ENCODE measurements around the gene PPP1CA. TPM values are rescaled to one million over a fixed set of nuclear protein-coding genes. Genes with fewer than 3 reads are reported as not detected.

PPP1CA gene
- total and polyA plus RNA-seq, 3 experiments from 2014 or later, result 338 to 564 (median 357) TPM

DNA sequence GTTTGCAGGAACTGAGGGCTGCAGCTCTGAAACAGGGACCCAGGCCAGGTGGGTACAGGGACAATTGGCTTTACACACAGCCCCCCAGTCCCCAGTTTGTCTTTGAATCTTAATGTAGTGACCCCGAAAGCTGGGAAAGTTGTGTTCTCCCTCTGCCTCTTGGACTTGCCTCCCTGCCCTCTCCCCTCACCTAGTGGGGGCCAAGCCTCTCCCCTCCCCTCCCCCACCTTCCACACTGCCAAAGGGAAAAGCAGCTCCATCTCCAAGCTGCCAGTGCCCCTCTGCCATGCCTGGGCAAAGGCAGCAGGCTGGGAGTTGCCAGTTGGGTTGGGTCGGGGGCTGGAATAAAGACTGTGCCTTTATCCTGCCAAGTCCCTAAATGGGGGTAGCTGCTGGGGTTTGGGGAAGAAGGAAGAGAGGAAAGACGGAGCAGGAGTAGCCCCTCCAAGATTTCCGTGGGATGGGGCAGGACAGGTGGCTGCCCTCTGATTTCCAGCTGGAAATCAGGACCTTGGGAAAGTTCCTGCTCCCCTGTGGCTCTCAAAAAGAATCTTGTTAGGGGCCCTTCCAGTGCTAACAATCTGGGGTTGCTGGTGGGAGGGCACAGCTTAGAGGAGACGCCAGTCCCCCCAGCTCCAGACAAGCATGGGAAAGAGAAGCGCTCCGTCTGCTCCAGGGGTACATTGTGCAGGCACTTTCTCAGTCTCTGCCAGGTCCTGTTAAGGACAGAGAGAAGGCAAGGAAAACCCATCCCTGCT lies 25.4 kb downstream of the PPP1CA start:
- no peak overlapping the region for H3K4me3 ChIP-seq (ENCODE audit: low read length)
- H3K4me1 ChIP-seq (ENCODE audit: insufficient read depth, low read length), result peaks cover 29% of the 10 kb centered on the region
- H3K9me3 ChIP-seq (ENCODE audit: low read length), result no peaks in the 10 kb centered on the region
- Mint-ChIP-seq H3K36me3 (peaks cover 0 to 5% (median 0%) of the 10 kb centered on the region in 3 donors), H3K4me1 (peaks cover 24 to 52% (median 25%) of the 10 kb centered on the region in 3 donors), H3K4me3 (peak overlapping the region in 6 of 7 donors; percentile 12 to 65 (median 23)), H3K27ac (peak overlapping the region in 6 of 8 donors; percentile 29 to 86 (median 64)), H3K27me3 (peaks cover 0 to 2% of the 10 kb centered on the region in 2 donors), H3K9me3 (peaks cover 0 to 4% (median 0%) of the 10 kb centered on the region in 5 donors)
- H3K36me3 ChIP-seq (ENCODE audit: insufficient read depth, low read length), result no peaks in the 10 kb centered on the region
- H3K27ac ChIP-seq (ENCODE audit: low read depth, low read length), result no peak overlapping the region
- POLR2A ChIA-PET, result interaction anchor here (0.6 to 4.3 kb wide), 4 partner anchors 14 to 26 kb away, joined by 3 to 51 read pairs (median 10); partner anchors contain the start of gene POLD4
- H3K27me3 ChIP-seq (ENCODE audit: insufficient read depth, low read length, poor library complexity, severe bottlenecking), result peaks cover 3% of the 10 kb centered on the region
- CTCF ChIA-PET, result interaction anchor here (0.9 to 25.1 kb wide), 6 partner anchors 8 to 114 kb away, joined by 3 to 860 read pairs (median 8); partner anchors contain the start of gene POLD4
- DNase-seq, result no peak

DNA sequence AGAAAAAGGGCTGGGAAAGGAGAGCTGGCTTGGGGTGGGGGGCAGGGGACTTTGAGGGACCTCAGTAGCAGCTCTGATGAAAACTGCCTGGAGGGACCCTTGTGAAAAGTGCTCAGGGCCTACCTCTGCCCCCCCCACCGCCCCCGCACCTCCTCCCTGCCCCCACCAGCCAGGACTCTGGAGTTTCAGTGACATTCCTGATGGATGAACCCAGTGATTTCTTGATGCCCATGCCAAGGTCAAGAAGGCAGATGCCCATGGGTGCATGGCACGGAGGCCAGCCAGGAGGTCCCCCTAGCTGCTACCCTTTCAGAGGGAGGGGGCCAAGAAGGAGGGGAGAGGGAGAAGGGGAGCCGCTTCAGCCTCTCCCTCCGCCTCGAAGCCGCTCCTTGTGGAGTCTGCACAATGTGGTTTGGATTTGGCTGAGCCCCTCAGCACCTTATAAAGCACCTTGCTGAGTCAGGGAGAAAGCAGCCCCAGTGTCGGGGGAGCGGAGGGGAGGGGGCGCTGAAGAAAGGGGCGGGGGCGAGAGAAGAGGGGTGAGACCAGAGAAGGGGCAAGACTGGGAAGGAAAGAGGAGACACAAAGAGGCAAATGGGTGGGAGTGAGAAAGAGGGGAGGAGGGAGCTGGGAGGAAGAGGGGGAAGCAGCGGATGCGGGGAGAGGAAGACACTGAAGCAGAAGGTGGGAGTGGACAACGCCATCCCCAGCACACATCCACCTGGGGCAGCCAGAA lies 26.2 kb downstream of the PPP1CA start:
- H3K27me3 ChIP-seq (ENCODE audit: insufficient read depth, low read length, poor library complexity, severe bottlenecking), result peaks cover 3% of the 10 kb centered on the region
- no peak for DNase-seq
- no peak overlapping the region for H3K27ac ChIP-seq (ENCODE audit: low read depth, low read length)
- Mint-ChIP-seq H3K27me3 (peaks cover 0 to 5% of the 10 kb centered on the region in 2 donors), H3K27ac (peak overlapping the region in 5 of 8 donors; percentile 59 to 98 (median 83)), H3K4me3 (peak overlapping the region in 6 of 7 donors; percentile 12 to 65 (median 26)), H3K36me3 (peaks cover 0 to 5% (median 0%) of the 10 kb centered on the region in 3 donors), H3K9me3 (peaks cover 0 to 4% (median 0%) of the 10 kb centered on the region in 5 donors), H3K4me1 (peaks cover 27 to 54% (median 31%) of the 10 kb centered on the region in 3 donors)
- H3K4me3 ChIP-seq (ENCODE audit: low read length), result no peak overlapping the region
- POLR2A ChIA-PET, result interaction anchor here (1.3 to 4.3 kb wide), 2 partner anchors 13 to 23 kb away, joined by 3 to 51 read pairs; partner anchors contain the start of gene POLD4
- no peaks in the 10 kb centered on the region for H3K9me3 ChIP-seq (ENCODE audit: low read length)
- CTCF ChIA-PET, result interaction anchor here (0.9 to 25.1 kb wide), 5 partner anchors 8 to 108 kb away, joined by 3 to 860 read pairs (median 12); partner anchors contain the start of gene POLD4
- H3K4me1 ChIP-seq (ENCODE audit: insufficient read depth, low read length), result peaks cover 36% of the 10 kb centered on the region
- H3K36me3 ChIP-seq (ENCODE audit: insufficient read depth, low read length), result no peaks in the 10 kb centered on the region

DNA sequence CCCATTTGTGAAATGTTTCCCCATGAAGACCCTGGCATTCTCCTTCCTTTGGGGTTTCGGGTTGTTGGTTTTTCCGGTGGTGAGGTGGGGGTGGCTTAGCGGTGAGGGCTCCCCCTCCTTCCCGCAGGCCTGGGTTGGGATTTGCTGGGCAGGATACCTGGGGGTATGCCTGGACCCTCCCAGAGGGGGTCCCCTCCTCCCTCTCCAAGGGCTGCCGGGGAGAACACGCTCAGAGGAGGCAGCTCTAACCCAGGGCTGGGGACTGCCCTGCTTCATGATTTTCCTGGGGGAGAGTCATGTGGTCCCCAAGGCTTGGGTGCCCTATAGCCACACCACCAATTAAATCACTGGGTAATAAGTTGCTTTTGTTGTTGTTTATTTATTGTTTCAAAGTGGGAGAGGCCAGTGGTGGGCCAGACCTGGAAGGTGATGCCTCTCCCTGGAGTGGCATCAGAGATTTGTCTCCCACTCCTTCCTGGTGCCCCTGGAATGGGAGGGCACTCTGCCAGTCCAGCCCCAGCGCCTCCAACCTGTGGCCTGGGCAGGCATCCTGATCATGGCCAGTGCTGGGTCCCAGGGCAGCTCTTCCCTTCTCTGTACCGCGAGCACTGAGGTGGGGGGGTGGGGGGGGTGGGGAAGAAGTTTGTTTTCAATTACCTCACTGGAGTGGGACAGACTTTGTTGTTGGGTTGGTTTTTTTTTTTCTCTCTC lies 26.9 kb downstream of the PPP1CA start:
- H3K4me3 ChIP-seq (ENCODE audit: low read length), result no peak overlapping the region
- H3K9me3 ChIP-seq (ENCODE audit: low read length), result no peaks in the 10 kb centered on the region
- Mint-ChIP-seq H3K9me3 (peaks cover 0 to 4% (median 0%) of the 10 kb centered on the region in 5 donors), H3K4me1 (peaks cover 32 to 62% (median 39%) of the 10 kb centered on the region in 3 donors), H3K27ac (peak overlapping the region; percentile 34 to 98 (median 88)), H3K27me3 (peaks cover 0 to 5% of the 10 kb centered on the region in 2 donors), H3K4me3 (peak overlapping the region; percentile 78 to 98 (median 85)), H3K36me3 (peaks cover 0 to 5% (median 0%) of the 10 kb centered on the region in 3 donors)
- CTCF ChIA-PET, result interaction anchor here (1.5 to 25.1 kb wide), 3 partner anchors 9 to 28 kb away, joined by 4 to 860 read pairs (median 113); partner anchors contain the start of gene POLD4
- H3K27me3 ChIP-seq (ENCODE audit: insufficient read depth, low read length, poor library complexity, severe bottlenecking), result peaks cover 3% of the 10 kb centered on the region
- H3K27ac ChIP-seq (ENCODE audit: low read depth, low read length), result peak overlapping the region; percentile 79
- peaks cover 41% of the 10 kb centered on the region for H3K4me1 ChIP-seq (ENCODE audit: insufficient read depth, low read length)
- no peaks in the 10 kb centered on the region for H3K36me3 ChIP-seq (ENCODE audit: insufficient read depth, low read length)
- no peak for DNase-seq
- POLR2A ChIA-PET, result interaction anchor here (0.7 to 4.3 kb wide), 3 partner anchors 12 to 57 kb away, joined by 4 to 51 read pairs (median 7); partner anchors contain the start of gene POLD4

DNA sequence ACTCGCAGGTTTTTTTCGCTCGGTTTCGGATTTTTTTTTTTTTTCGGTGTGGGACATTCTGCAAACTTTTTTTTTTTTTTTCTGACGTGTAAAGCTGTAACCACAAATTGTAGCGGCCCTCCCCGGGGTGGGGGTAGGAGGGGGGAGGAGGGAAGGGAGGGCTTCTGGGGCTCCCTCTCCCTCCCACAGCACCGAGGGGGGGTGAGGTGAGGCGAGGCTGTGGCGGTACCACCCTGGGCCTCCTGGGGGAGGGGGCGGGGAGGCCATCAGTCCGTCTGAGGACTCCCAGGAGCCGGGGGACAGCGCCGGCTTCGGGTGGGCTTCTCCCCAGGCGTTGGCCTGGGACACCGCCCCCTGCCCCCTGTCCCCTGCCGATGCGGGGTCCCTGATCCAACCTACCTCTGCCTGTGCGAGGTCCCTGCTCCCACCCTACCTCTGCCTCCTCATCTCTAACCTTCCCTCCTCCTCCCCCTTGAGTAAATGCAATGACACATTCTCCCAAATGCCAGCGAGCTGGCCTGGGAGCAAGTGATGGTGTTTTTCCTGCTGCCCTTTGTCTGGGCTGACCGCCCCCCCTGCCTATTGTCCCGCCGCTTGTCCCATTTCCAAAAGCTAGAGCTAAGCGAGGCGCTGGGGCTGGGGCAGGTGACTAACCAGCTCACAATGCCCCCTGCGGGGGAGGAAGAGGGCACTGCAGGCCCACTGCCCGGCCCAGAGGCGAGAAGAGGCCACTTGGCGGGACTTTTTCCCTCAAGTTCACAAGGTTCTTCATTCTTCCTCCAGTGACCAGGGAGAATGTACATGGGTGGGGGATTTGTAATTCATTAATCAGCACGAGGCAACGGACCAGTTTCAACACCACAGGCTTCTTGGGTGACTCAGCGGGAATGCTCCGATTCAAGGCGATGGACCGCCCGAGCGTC lies 27.7 kb downstream of the PPP1CA start:
- peak overlapping the region; percentile 91 to 98 (median 96) for H3K27ac Mint-ChIP-seq
- H3K27me3 ChIP-seq (ENCODE audit: insufficient read depth, low read length, poor library complexity, severe bottlenecking), result peaks cover 3% of the 10 kb centered on the region
- peaks cover 0 to 5% of the 10 kb centered on the region in 2 donors for H3K27me3 Mint-ChIP-seq
- peaks cover 0 to 4% (median 0%) of the 10 kb centered on the region in 5 donors for H3K9me3 Mint-ChIP-seq
- H3K4me3 ChIP-seq (ENCODE audit: low read length), result peak overlapping the region; percentile 53
- peaks cover 40 to 70% (median 47%) of the 10 kb centered on the region in 3 donors for H3K4me1 Mint-ChIP-seq
- H3K9me3 ChIP-seq (ENCODE audit: low read length), result no peaks in the 10 kb centered on the region
- H3K36me3 ChIP-seq (ENCODE audit: insufficient read depth, low read length), result no peaks in the 10 kb centered on the region
- DNase-seq, result peak; percentile 71 to 96 (median 85)
- ChIA-PET CTCF (interaction anchor here (0.6 to 25.1 kb wide), 5 partner anchors 10 to 64 kb away, joined by 3 to 860 read pairs (median 4); partner anchors contain the start of genes POLD4, PPP1CA and PTPRCAP), POLR2A (interaction anchor here (0.6 to 4.3 kb wide), 16 partner anchors 9 to 935 kb away, joined by 3 to 51 read pairs (median 5); partner anchors contain the start of genes KDM2A, POLD4, PPP1CA and RPS6KB2)
- H3K27ac ChIP-seq (ENCODE audit: low read depth, low read length), result peak overlapping the region; percentile 79
- peaks cover 49% of the 10 kb centered on the region for H3K4me1 ChIP-seq (ENCODE audit: insufficient read depth, low read length)
- H3K36me3 Mint-ChIP-seq, result peaks cover 0 to 5% (median 0%) of the 10 kb centered on the region in 3 donors
- H3K4me3 Mint-ChIP-seq, result peak overlapping the region; percentile 91 to 99 (median 97)

DNA sequence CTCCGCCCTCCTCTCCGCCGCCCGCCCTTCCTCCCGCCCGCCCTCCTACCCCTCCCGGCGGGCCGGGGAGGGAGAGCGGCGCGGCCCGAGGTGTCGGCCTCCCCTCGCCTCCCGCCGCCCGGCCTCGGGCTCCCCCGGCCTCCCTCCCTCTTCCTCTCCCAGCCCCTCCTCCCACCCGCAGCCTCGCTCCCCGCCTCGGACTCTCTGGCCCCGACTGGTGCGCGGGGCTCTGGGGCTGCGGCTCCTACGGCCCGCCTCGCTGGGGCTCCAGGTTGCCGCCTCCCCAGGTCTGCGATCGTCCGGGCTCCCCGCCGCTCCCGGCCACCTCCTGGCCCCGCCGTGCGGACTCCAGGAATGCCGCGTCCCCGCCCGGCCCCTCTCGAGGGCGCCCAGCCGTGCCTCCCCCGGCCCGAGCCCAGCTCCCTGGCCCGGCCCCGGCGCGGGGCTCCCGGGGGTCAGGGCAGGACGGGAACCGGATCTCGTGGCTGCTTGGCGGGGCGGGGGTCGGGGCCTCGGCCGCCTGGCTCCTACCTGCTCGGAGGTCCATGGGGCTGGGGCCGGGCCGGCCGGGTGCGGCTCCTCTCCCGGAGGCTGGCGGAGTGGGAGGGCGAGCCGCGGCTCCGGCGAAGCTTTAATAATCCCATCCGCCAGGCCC lies 28.5 kb downstream of the PPP1CA start, which contains the start of gene CLCF1:
Gene CLCF1 (minus strand): TSS at position 606 of the 655 bp plus-strand sequence. CDS start 59 bp downstream, at position 547.
- peak within 1 kb of the TSS; percentile 91 to 98 (median 96) for H3K27ac Mint-ChIP-seq
- H3K27me3 Mint-ChIP-seq, result peaks cover 0 to 5% of the 10 kb centered on the region in 2 donors
- H3K9me3 Mint-ChIP-seq, result peaks cover 0 to 4% (median 0%) of the 10 kb centered on the region in 5 donors
- Histone ChIP-seq H3K4me1 (ENCODE audit: insufficient read depth, low read length) (peaks cover 57% of the 10 kb centered on the region), H3K27ac (ENCODE audit: low read depth, low read length) (peak within 1 kb of the TSS; percentile 79), H3K9me3 (ENCODE audit: low read length) (no peaks in the 10 kb centered on the region), H3K27me3 (ENCODE audit: insufficient read depth, low read length, poor library complexity, severe bottlenecking) (peaks cover 3% of the 10 kb centered on the region), H3K4me3 (ENCODE audit: low read length) (peak within 1 kb of the TSS; percentile 53), H3K36me3 (ENCODE audit: insufficient read depth, low read length) (no peaks in the 10 kb centered on the region)
- CTCF ChIA-PET, result interaction anchor here (1.0 to 25.1 kb wide), 4 partner anchors 11 to 65 kb away, joined by 4 to 860 read pairs (median 58); partner anchors contain the start of genes POLD4 and PTPRCAP
- POLR2A ChIA-PET, result interaction anchor here (0.6 to 4.3 kb wide), 15 partner anchors 9 to 934 kb away, joined by 3 to 51 read pairs (median 6); partner anchors contain the start of genes KDM2A, POLD4, PPP1CA and RPS6KB2
- H3K4me3 Mint-ChIP-seq, result peak within 1 kb of the TSS; percentile 91 to 99 (median 97)
- H3K36me3 Mint-ChIP-seq, result peaks cover 0 to 5% (median 0%) of the 10 kb centered on the region in 3 donors
- peak in 3 of 5 donors; percentile 20 to 65 (median 25) for DNase-seq
- peaks cover 48 to 78% (median 55%) of the 10 kb centered on the region in 3 donors for H3K4me1 Mint-ChIP-seq

Data from CD8-positive, alpha-beta memory T cell (primary cell).